Astrocyte (in vitro differentiated cells and primary cell): ENCODE data around the gene MIA2. TPM values are rescaled to one million over a fixed set of nuclear protein-coding genes. Genes with fewer than 3 reads are reported as not detected.

Experiments used
- DNase-seq: peaks from one replicate; pipeline ENCODE4 v3.0.0-alpha.2; 2010; ENCODE audit warnings: low read depth
- FAIRE-seq: peaks from 2 replicates; lab custom pipeline; 2011; peaks lifted over from hg19 to GRCh38; lab: Jason Lieb, UNC
- H2AFZ ChIP-seq: 2 replicates; pipeline ENCODE4 v1.6.0; 2012; ENCODE audit warnings: low read depth, low read length, inconsistent platforms
- H3K27ac ChIP-seq: 2 replicates; pipeline ENCODE4 v1.5.1; 2011; ENCODE audit warnings: low read depth, low read length, inconsistent platforms
- H3K27me3 ChIP-seq: 2 replicates; pipeline ENCODE4 v1.6.0; 2011; ENCODE audit warnings: low read length, inconsistent platforms; ENCODE audit not compliant: insufficient read depth
- H3K36me3 ChIP-seq: 2 replicates; pipeline ENCODE4 v1.5.1; 2011; ENCODE audit warnings: low read length, inconsistent platforms; ENCODE audit not compliant: insufficient read depth
- H3K4me1 ChIP-seq: 2 replicates; pipeline ENCODE4 v1.5.1; 2011; ENCODE audit warnings: low read length, inconsistent platforms; ENCODE audit not compliant: insufficient read depth
- H3K4me2 ChIP-seq: 2 replicates; pipeline ENCODE4 v1.6.0; 2012; ENCODE audit warnings: low read length, inconsistent platforms
- H3K4me3 ChIP-seq: 2 replicates; pipeline ENCODE4 v1.5.1; 2011; ENCODE audit warnings: low read depth, mild to moderate bottlenecking, low read length, inconsistent platforms; ENCODE audit not compliant: insufficient read depth
- H3K79me2 ChIP-seq: 2 replicates; pipeline ENCODE4 v1.6.0; 2012; ENCODE audit warnings: mild to moderate bottlenecking, low read length, inconsistent platforms; ENCODE audit not compliant: insufficient read depth
- H3K9ac ChIP-seq: 2 replicates; pipeline ENCODE4 v1.6.0; 2012; ENCODE audit warnings: mild to moderate bottlenecking, low read length, inconsistent platforms
- H3K9me3 ChIP-seq: 2 replicates; pipeline ENCODE4 v1.5.1; 2012; ENCODE audit warnings: low read depth, mild to moderate bottlenecking, low read length, inconsistent platforms; ENCODE audit not compliant: insufficient read depth
- H4K20me1 ChIP-seq: 2 replicates; pipeline ENCODE4 v1.6.0; 2012; ENCODE audit warnings: low read length, inconsistent platforms; ENCODE audit not compliant: insufficient read depth
- H3K27ac Mint-ChIP-seq: one replicate; pipeline ENCODE4 v1.8.0; 2021; ENCODE audit warnings: mild to moderate bottlenecking, mixed read lengths; ENCODE audit not compliant: unreplicated experiment
- H3K27me3 Mint-ChIP-seq: one replicate; pipeline ENCODE4 v1.8.0; 2021; ENCODE audit warnings: low read depth, mixed read lengths; ENCODE audit not compliant: unreplicated experiment
- H3K36me3 Mint-ChIP-seq: one replicate; pipeline ENCODE4 v1.8.0; 2021; ENCODE audit warnings: low read depth, mixed read lengths; ENCODE audit not compliant: unreplicated experiment
- H3K4me1 Mint-ChIP-seq: one replicate; pipeline ENCODE4 v1.8.0; 2021; ENCODE audit warnings: low read depth, mixed read lengths; ENCODE audit not compliant: unreplicated experiment
- H3K4me3 Mint-ChIP-seq: one replicate; pipeline ENCODE4 v1.8.0; 2021; ENCODE audit warnings: mild to moderate bottlenecking, moderate library complexity, mixed read lengths; ENCODE audit not compliant: unreplicated experiment
- H3K9me3 Mint-ChIP-seq: one replicate; pipeline ENCODE4 v1.8.0; 2021; ENCODE audit warnings: mild to moderate bottlenecking, mixed read lengths; ENCODE audit not compliant: unreplicated experiment
- EZH2 ChIP-seq: IDR thresholded peaks from 2 replicates; pipeline ENCODE4 v1.6.1; 2012; ENCODE audit warnings: mild to moderate bottlenecking, low read length, inconsistent platforms; ENCODE audit not compliant: insufficient read depth
- total RNA-seq: library from RNA; stranded (reverse); gene quantifications from 2 replicates; pipeline ENCODE4 v1.2.1, GENCODE V29; 2021
- TF ChIP-seq, protein P1 (sequence below): IDR thresholded peaks from 2 replicates; pipeline ENCODE4 v1.5.1; 2011; ENCODE audit warnings: low read depth, mild to moderate bottlenecking, inconsistent platforms, low read length, moderate library complexity; ENCODE audit not compliant: insufficient read depth

MIA2 gene
- total RNA-seq, 1 donor from 2014 or later, result 18.2 TPM

DNA sequence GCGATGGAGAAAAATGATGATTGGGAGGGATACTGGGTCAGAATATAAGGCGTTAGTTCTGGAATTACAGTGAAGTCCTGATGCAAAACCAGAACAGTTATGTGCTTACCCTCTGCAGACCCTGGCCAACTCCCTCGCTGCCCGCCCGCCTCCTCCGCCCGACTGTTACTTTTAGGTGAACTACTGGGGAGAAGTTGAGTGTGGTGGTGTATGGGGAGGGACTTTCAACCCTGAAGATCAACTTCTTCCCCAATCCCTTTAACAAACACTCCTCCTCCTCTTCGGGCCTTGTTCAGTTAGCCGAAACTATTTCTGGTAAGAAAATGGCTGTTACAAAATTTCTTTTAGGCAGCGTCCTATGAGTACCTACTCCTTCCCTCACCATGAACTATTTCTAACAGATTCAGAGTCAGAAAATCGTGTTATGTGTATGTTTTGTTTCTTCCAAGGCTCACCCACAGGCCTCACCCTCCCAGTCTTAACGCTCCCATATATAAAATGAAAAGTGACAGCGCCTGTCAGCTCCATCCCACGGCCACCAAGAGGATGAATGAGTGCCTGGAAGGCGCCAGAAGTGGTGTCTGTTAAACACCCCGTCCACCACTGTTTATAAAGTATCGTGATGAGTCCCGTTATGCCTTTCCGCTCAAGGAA lies 197.2 kb downstream of the MIA2 start:
- H3K79me2 ChIP-seq, result peaks cover 52% of the 10 kb centered on the region
- FAIRE-seq (no peak), DNase-seq (no peak)
- TF ChIP-seq, protein P1, sequence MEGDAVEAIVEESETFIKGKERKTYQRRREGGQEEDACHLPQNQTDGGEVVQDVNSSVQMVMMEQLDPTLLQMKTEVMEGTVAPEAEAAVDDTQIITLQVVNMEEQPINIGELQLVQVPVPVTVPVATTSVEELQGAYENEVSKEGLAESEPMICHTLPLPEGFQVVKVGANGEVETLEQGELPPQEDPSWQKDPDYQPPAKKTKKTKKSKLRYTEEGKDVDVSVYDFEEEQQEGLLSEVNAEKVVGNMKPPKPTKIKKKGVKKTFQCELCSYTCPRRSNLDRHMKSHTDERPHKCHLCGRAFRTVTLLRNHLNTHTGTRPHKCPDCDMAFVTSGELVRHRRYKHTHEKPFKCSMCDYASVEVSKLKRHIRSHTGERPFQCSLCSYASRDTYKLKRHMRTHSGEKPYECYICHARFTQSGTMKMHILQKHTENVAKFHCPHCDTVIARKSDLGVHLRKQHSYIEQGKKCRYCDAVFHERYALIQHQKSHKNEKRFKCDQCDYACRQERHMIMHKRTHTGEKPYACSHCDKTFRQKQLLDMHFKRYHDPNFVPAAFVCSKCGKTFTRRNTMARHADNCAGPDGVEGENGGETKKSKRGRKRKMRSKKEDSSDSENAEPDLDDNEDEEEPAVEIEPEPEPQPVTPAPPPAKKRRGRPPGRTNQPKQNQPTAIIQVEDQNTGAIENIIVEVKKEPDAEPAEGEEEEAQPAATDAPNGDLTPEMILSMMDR, result no peak
- TF ChIP-seq EZH2, result no peak
- H3K36me3 ChIP-seq, result no peaks in the 10 kb centered on the region
- H3K4me2 ChIP-seq, result peak overlapping the region; percentile 99
- H3K27ac Mint-ChIP-seq, result peak overlapping the region; percentile 92
- peak overlapping the region; percentile 91 for H3K4me3 ChIP-seq
- H3K9me3 ChIP-seq, result no peaks in the 10 kb centered on the region
- H3K4me1 ChIP-seq, result peaks cover 10% of the 10 kb centered on the region
- H3K9ac ChIP-seq, result peak overlapping the region; percentile 100
- H3K36me3 Mint-ChIP-seq, result no peaks in the 10 kb centered on the region
- H4K20me1 ChIP-seq, result peaks cover 35% of the 10 kb centered on the region
- H3K4me1 Mint-ChIP-seq, result peaks cover 18% of the 10 kb centered on the region
- H3K27me3 ChIP-seq, result no peaks in the 10 kb centered on the region
- H2AFZ ChIP-seq, result peak overlapping the region; percentile 74
- peak overlapping the region; percentile 100 for H3K27ac ChIP-seq
- peak overlapping the region; percentile 94 for H3K4me3 Mint-ChIP-seq
- H3K9me3 Mint-ChIP-seq, result no peaks in the 10 kb centered on the region
- no peaks in the 10 kb centered on the region for H3K27me3 Mint-ChIP-seq

DNA sequence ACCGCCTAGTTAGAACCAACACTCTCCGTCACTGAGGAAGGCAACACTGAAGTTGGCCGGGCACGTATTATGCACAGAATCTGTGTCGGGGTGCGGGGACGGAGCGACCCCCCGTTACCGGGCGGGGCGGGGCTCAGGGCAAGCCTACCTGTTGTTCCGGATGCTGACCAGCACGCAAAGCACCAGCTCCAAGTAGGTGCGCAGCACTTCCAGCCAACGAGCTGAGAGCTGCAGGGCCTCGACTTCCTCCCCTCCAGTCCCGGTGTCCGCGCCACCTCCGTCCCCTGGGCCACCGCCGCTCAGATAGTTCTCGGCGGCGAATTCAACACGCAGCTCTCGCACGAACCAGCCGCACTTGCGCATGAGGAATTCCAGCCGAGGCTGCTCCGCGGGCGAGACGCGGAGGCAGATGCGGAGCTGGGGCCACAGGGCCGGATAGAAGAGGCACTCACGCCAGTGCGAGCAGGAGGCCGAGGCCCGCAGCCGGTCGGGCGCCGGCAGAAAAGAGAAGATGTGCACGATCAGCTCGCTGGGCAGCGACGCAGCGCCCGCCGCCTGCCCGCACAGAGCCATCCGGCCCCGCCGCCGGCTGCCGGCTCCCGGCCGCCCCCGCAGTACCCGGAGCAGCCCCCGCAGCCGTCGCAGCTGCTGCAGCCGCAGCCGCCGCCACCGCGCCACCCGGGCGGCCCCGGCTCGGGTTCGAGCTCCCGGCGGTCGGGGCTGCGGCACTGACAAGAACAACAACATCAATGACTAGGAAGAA lies 197.9 kb downstream of the MIA2 start:
- H3K27ac Mint-ChIP-seq, result peak overlapping the region; percentile 100
- no peaks in the 10 kb centered on the region for H3K27me3 ChIP-seq
- no peaks in the 10 kb centered on the region for H3K9me3 ChIP-seq
- peak overlapping the region; percentile 91 for H3K4me3 ChIP-seq
- H2AFZ ChIP-seq, result peak overlapping the region; percentile 100
- DNase-seq, result no peak
- FAIRE-seq, result no peak
- H3K9me3 Mint-ChIP-seq, result no peaks in the 10 kb centered on the region
- H3K36me3 Mint-ChIP-seq, result no peaks in the 10 kb centered on the region
- H3K4me1 Mint-ChIP-seq, result peaks cover 16% of the 10 kb centered on the region
- H4K20me1 ChIP-seq, result peaks cover 30% of the 10 kb centered on the region
- peak overlapping the region; percentile 100 for H3K9ac ChIP-seq
- no peak for TF ChIP-seq EZH2
- TF ChIP-seq, protein P1, result no peak
- no peaks in the 10 kb centered on the region for H3K36me3 ChIP-seq
- no peaks in the 10 kb centered on the region for H3K27me3 Mint-ChIP-seq
- H3K79me2 ChIP-seq, result peaks cover 47% of the 10 kb centered on the region
- H3K4me1 ChIP-seq, result peaks cover 10% of the 10 kb centered on the region
- H3K4me2 ChIP-seq, result peak overlapping the region; percentile 99
- peak overlapping the region; percentile 96 for H3K4me3 Mint-ChIP-seq
- peak overlapping the region; percentile 100 for H3K27ac ChIP-seq
